WTC11 (cell line): ENCODE data around the gene GPATCH2L. TPM values are rescaled to one million over a fixed set of nuclear protein-coding genes. Genes with fewer than 3 reads are reported as not detected.

Experiments used
- ATAC-seq: fragments of 200-7000 bp; cut with Tn5 transposase; 2 replicates; pipeline ENCODE4 v1.10.0; 2021; ENCODE audit warnings: mild to moderate bottlenecking, moderate library complexity
- CTCF ChIA-PET: fragments of 300-600 bp; sonication (Branson Sonifier 250); formaldehyde crosslinking; loops from one replicate; lab custom pipeline; 2021; ENCODE audit warnings: antibody characterized with exemption; lab: Charles Lee
- POLR2A ChIA-PET: fragments of 350-600 bp; sonication (Branson Sonifier 250); formaldehyde crosslinking; loops from one replicate; lab custom pipeline; 2021; ENCODE audit warnings: antibody characterized with exemption; lab: Charles Lee
- DNase-seq: peaks from one replicate; pipeline ENCODE4 v3.0.0; 2021; ENCODE audit warnings: low spot score
- H3K27ac Mint-ChIP-seq: 2 replicates; pipeline ENCODE4 v1.8.0; 2021; ENCODE audit warnings: mixed read lengths
- H3K27me3 Mint-ChIP-seq: 2 replicates; pipeline ENCODE4 v1.8.0; 2021; ENCODE audit warnings: low read depth, mild to moderate bottlenecking, moderate library complexity, mixed read lengths
- H3K36me3 Mint-ChIP-seq: 2 replicates; pipeline ENCODE4 v1.8.0; 2021; ENCODE audit warnings: mixed read lengths
- H3K4me1 Mint-ChIP-seq: 2 replicates; pipeline ENCODE4 v1.8.0; 2022; ENCODE audit warnings: mixed read lengths
- H3K4me3 Mint-ChIP-seq: 2 replicates; pipeline ENCODE4 v1.8.0; 2021; ENCODE audit warnings: mild to moderate bottlenecking, moderate library complexity, mixed read lengths
- H3K9me3 Mint-ChIP-seq: 2 replicates; pipeline ENCODE4 v1.8.0; 2021; ENCODE audit warnings: mixed read lengths
- ATF2 ChIP-seq: sonication (generic); formaldehyde crosslinking; IDR thresholded peaks from 2 replicates; pipeline ENCODE4 v1.8.1; 2022; ENCODE audit warnings: low read depth, missing genetic modification reagents, borderline replicate concordance
- ATF6 ChIP-seq: sonication (generic); formaldehyde crosslinking; IDR thresholded peaks from 2 replicates; pipeline ENCODE4 v1.8.1; 2023; ENCODE audit warnings: mild to moderate bottlenecking, missing genetic modification reagents
- CBFB ChIP-seq: sonication (generic); formaldehyde crosslinking; IDR thresholded peaks from 2 replicates; pipeline ENCODE4 v1.8.1; 2022; ENCODE audit warnings: mild to moderate bottlenecking, low read depth, missing genetic modification reagents
- CDX4 ChIP-seq: fragments of 250-450 bp; sonication (Bioruptor Pico); IDR thresholded peaks from 2 replicates; pipeline ENCODE4 v1.9.0; 2021; ENCODE audit warnings: moderate library complexity, mild to moderate bottlenecking, inconsistent platforms, borderline replicate concordance
- CREB1 ChIP-seq: sonication (generic); formaldehyde crosslinking; IDR thresholded peaks from 2 replicates; pipeline ENCODE4 v1.8.0; 2023; ENCODE audit warnings: mild to moderate bottlenecking, missing genetic modification reagents
- CREM ChIP-seq: sonication (generic); formaldehyde crosslinking; IDR thresholded peaks from 2 replicates; pipeline ENCODE4 v1.8.1; 2022; ENCODE audit warnings: mild to moderate bottlenecking, missing genetic modification reagents, moderate library complexity
- E2F4 ChIP-seq: sonication (generic); formaldehyde crosslinking; IDR thresholded peaks from 2 replicates; pipeline ENCODE4 v1.8.1; 2022; ENCODE audit warnings: low read depth, mild to moderate bottlenecking, moderate library complexity, missing genetic modification reagents, borderline replicate concordance
- FOXJ3 ChIP-seq: sonication (generic); formaldehyde crosslinking; IDR thresholded peaks from 2 replicates; pipeline ENCODE4 v1.9.0; 2021; ENCODE audit warnings: missing genetic modification reagents, mild to moderate bottlenecking, borderline replicate concordance
- FOXP1 ChIP-seq: sonication (generic); formaldehyde crosslinking; IDR thresholded peaks from 2 replicates; pipeline ENCODE4 v1.8.0; 2022; ENCODE audit warnings: missing genetic modification reagents, mild to moderate bottlenecking, moderate library complexity, borderline replicate concordance
- GRHL2 ChIP-seq: fragments of 250-450 bp; sonication (Bioruptor Pico); IDR thresholded peaks from 2 replicates; pipeline ENCODE4 v1.8.0; 2022; ENCODE audit warnings: mild to moderate bottlenecking, moderate library complexity; ENCODE audit not compliant: insufficient replicate concordance, severe bottlenecking
- HMGA2 ChIP-seq: fragments of 250-450 bp; sonication (Bioruptor Pico); IDR thresholded peaks from 2 replicates; pipeline ENCODE4 v1.4.0; 2021; ENCODE audit warnings: mild to moderate bottlenecking, moderate library complexity
- MXD4 ChIP-seq: fragments of 250-450 bp; sonication (Bioruptor Pico); IDR thresholded peaks from 2 replicates; pipeline ENCODE4 v1.8.0; 2021; ENCODE audit warnings: mild to moderate bottlenecking, moderate library complexity, borderline replicate concordance
- MYBL2 ChIP-seq: sonication (generic); formaldehyde crosslinking; IDR thresholded peaks from 2 replicates; pipeline ENCODE4 v1.8.1; 2023; ENCODE audit warnings: mild to moderate bottlenecking, moderate library complexity, missing genetic modification reagents
- NFATC4 ChIP-seq: fragments of 250-450 bp; sonication (Bioruptor Pico); IDR thresholded peaks from 2 replicates; pipeline ENCODE4 v1.9.0; 2021; ENCODE audit warnings: mild to moderate bottlenecking
- NR2C2 ChIP-seq: sonication (generic); formaldehyde crosslinking; IDR thresholded peaks from 2 replicates; pipeline ENCODE4 v1.8.0; 2022; ENCODE audit warnings: mild to moderate bottlenecking, missing genetic modification reagents
- NR3C1 ChIP-seq: sonication (generic); formaldehyde crosslinking; conservative IDR thresholded peaks from 2 replicates; pipeline ENCODE4 v1.8.1; 2023; ENCODE audit warnings: low read depth, mild to moderate bottlenecking, missing genetic modification reagents
- PRDM15 ChIP-seq: sonication (generic); formaldehyde crosslinking; IDR thresholded peaks from 2 replicates; pipeline ENCODE4 v1.8.0; 2022; ENCODE audit warnings: missing genetic modification reagents
- RORB ChIP-seq: fragments of 250-450 bp; sonication (Bioruptor Pico); IDR thresholded peaks from 2 replicates; pipeline ENCODE4 v1.9.0; 2021; ENCODE audit warnings: mild to moderate bottlenecking
- SMAD3 ChIP-seq: sonication (generic); formaldehyde crosslinking; IDR thresholded peaks from 2 replicates; pipeline ENCODE4 v1.8.0; 2022; ENCODE audit warnings: missing genetic modification reagents, mild to moderate bottlenecking, borderline replicate concordance
- USF2 ChIP-seq: sonication (generic); formaldehyde crosslinking; IDR thresholded peaks from 2 replicates; pipeline ENCODE4 v1.8.1; 2023; ENCODE audit warnings: mild to moderate bottlenecking, missing genetic modification reagents, moderate library complexity
- ZBTB21 ChIP-seq: sonication (generic); formaldehyde crosslinking; IDR thresholded peaks from 2 replicates; pipeline ENCODE4 v1.8.1; 2023; ENCODE audit warnings: mild to moderate bottlenecking, missing genetic modification reagents, borderline replicate concordance
- ZNF219 ChIP-seq: sonication (generic); formaldehyde crosslinking; IDR thresholded peaks from 2 replicates; pipeline ENCODE4 v1.8.0; 2023; ENCODE audit warnings: missing genetic modification reagents, mild to moderate bottlenecking, borderline replicate concordance
- ZNF317 ChIP-seq: sonication (generic); formaldehyde crosslinking; IDR thresholded peaks from 2 replicates; pipeline ENCODE4 v1.8.1; 2023; ENCODE audit warnings: low read depth, mild to moderate bottlenecking, moderate library complexity, missing genetic modification reagents, borderline replicate concordance
- ZNF396 ChIP-seq: fragments of 250-450 bp; sonication (Bioruptor Pico); IDR thresholded peaks from 2 replicates; pipeline ENCODE4 v1.8.0; 2021; ENCODE audit warnings: mild to moderate bottlenecking, moderate library complexity, borderline replicate concordance
- ZNF416 ChIP-seq: fragments of 250-450 bp; sonication (Bioruptor Pico); IDR thresholded peaks from 2 replicates; pipeline ENCODE4 v1.9.0; 2021; ENCODE audit warnings: mild to moderate bottlenecking, inconsistent platforms
- ZNF512 ChIP-seq: sonication (generic); formaldehyde crosslinking; IDR thresholded peaks from 2 replicates; pipeline ENCODE4 v1.8.1; 2022; ENCODE audit warnings: missing genetic modification reagents, borderline replicate concordance
- total RNA-seq: library from RNA; stranded (reverse); gene quantifications from 3 replicates; pipeline ENCODE4 v1.2.3, GENCODE V29; 2021

GPATCH2L gene
- total RNA-seq, 1 experiment from 2014 or later, result 67.2 TPM

GRCh38 chr14:76168531-76168930 is 16.8 kb downstream of the GPATCH2L start:
- no peaks in the 10 kb centered on the region for H3K4me1 Mint-ChIP-seq
- DNase-seq (no peak), ATAC-seq (no peak)
- H3K9me3 Mint-ChIP-seq, result no peaks in the 10 kb centered on the region
- TF ChIP-seq FOXP1 (no peak), NR3C1 (CRISPR knock-in tag) (no peak), ZNF317 (no peak), ZNF512 (CRISPR knock-in tag) (no peak), PRDM15 (CRISPR knock-in tag) (no peak), MYBL2 (CRISPR knock-in tag) (no peak), GRHL2 (no peak), ZNF219 (CRISPR knock-in tag) (no peak), CREB1 (no peak), CBFB (no peak), NR2C2 (no peak), CREM (no peak), ATF6 (CRISPR knock-in tag) (no peak), ZNF396 (no peak), CDX4 (CRISPR knock-in tag) (no peak)
- H3K36me3 Mint-ChIP-seq, result peaks cover 40% of the 10 kb centered on the region
- ChIA-PET POLR2A (no interaction called here), CTCF (no interaction called here)
- no peak overlapping the region for H3K27ac Mint-ChIP-seq
- no peaks in the 10 kb centered on the region for H3K27me3 Mint-ChIP-seq
- no peak overlapping the region for H3K4me3 Mint-ChIP-seq

- Mint-ChIP-seq H3K36me3 (peaks cover 44% of the 10 kb centered on the region), H3K9me3 (no peaks in the 10 kb centered on the region), H3K27me3 (no peaks in the 10 kb centered on the region), H3K4me3 (no peak overlapping the region), H3K27ac (peak overlapping the region; percentile 7; the same call in 1 of the 2 replicates), H3K4me1 (no peaks in the 10 kb centered on the region)
- DNase-seq (no peak), ATAC-seq (no peak)
- POLR2A ChIA-PET, result no interaction called here
- CTCF ChIA-PET, result no interaction called here
- TF ChIP-seq HMGA2 (CRISPR knock-in tag), result no peak
- TF ChIP-seq NR2C2, result no peak
- no peak for TF ChIP-seq USF2
- no peak for TF ChIP-seq SMAD3 (CRISPR knock-in tag)
- no peak for TF ChIP-seq NFATC4
- TF ChIP-seq ATF2 (CRISPR knock-in tag), result no peak
- TF ChIP-seq RORB (CRISPR knock-in tag), result no peak
- no peak for TF ChIP-seq E2F4 (CRISPR knock-in tag)
- no peak for TF ChIP-seq FOXJ3
- TF ChIP-seq MXD4, result no peak
- TF ChIP-seq CREM, result no peak
- TF ChIP-seq ZBTB21 (CRISPR knock-in tag), result no peak
- no peak for TF ChIP-seq ZNF416
These were observed 18.1 kb downstream of the GPATCH2L start for GRCh38 chr14:76169776-76170175.
